ENCODE measurements around the gene PRDM5.
"Not testable (repeated sequence)": the region's sequence is repeated elsewhere in the genome, so short reads cannot be mapped to it uniquely, and the experiment has no call there.

The PRDM5 gene

GRCh38 chr4:120691106-120691505, 231.4 kb downstream of the PRDM5 start:
- no peak for DNase-seq

- DNase-seq: no peak
Observed at GRCh38 chr4:120688791-120689190, 233.7 kb downstream of the PRDM5 start.

GRCh38 chr4:120685756-120686278, 236.7 kb downstream of the PRDM5 start:
- no peak for DNase-seq

GRCh38 chr4:120683897-120684540, 238.5 kb downstream of the PRDM5 start:
- DNase-seq: no peak

GRCh38 chr4:120682981-120683380, 239.5 kb downstream of the PRDM5 start:
- no peak for DNase-seq

- DNase-seq: no peak
Observed at GRCh38 chr4:120680647-120681228, 241.8 kb downstream of the PRDM5 start.

- DNase-seq: no peak
Observed at GRCh38 chr4:120673696-120674095, 248.8 kb downstream of the PRDM5 start.

- DNase-seq: no peak
Observed at GRCh38 chr4:120672558-120673147, 249.9 kb downstream of the PRDM5 start.

- DNase-seq: no peak
Observed at GRCh38 chr4:120672076-120672475, 250.4 kb downstream of the PRDM5 start.

GRCh38 chr4:120671538-120671937, 251.0 kb downstream of the PRDM5 start:
- DNase-seq: no peak

- no peak for DNase-seq
Observed at GRCh38 chr4:120667102-120667501, 255.4 kb downstream of the PRDM5 start.

GRCh38 chr4:120664851-120665250, 257.7 kb downstream of the PRDM5 start:
- DNase-seq: no peak

- no peak for DNase-seq
Observed at GRCh38 chr4:120659616-120660170, 262.8 kb downstream of the PRDM5 start.

GRCh38 chr4:120658772-120659171, 263.8 kb downstream of the PRDM5 start:
- DNase-seq: peak; percentile 16

- no peak for DNase-seq
Observed at GRCh38 chr4:120653804-120654573, 268.5 kb downstream of the PRDM5 start.

- DNase-seq: not testable (repeated sequence)
Observed at GRCh38 chr4:120648336-120648735, 274.2 kb downstream of the PRDM5 start.
